Activated CD8-positive, alpha-beta memory T cell treated with anti-CD3 and anti-CD28 coated beads, Interleukin-2, amount 50 U/mL, for 24 hours (primary cell): ENCODE data around the gene GINS2.

ENCODE experiments used
- DNase-seq: peaks from one replicate; pipeline ENCODE4 v3.0.0-alpha.2; 2020; ENCODE audit errors: extremely low read depth

The GINS2 gene

GRCh38 chr16:85688586-85689284, at the start of gene GINS2:
GINS2 (minus strand) TSS chr16:85688954; CDS start chr16:85688898, 56 bp downstream.
- peak; percentile 69 for DNase-seq

- DNase-seq = no peak
Observed at GRCh38 chr16:85736921-85737320, 48.2 kb upstream of the GINS2 start.

GRCh38 chr16:85735946-85736345, 47.2 kb upstream of the GINS2 start:
- DNase-seq = no peak

- DNase-seq = no peak
Observed at GRCh38 chr16:85735225-85735635, 46.5 kb upstream of the GINS2 start.

- DNase-seq = no peak
Observed at GRCh38 chr16:85734311-85735017, 45.7 kb upstream of the GINS2 start.

GRCh38 chr16:85733839-85734170, 45.1 kb upstream of the GINS2 start:
- no peak for DNase-seq

DNA sequence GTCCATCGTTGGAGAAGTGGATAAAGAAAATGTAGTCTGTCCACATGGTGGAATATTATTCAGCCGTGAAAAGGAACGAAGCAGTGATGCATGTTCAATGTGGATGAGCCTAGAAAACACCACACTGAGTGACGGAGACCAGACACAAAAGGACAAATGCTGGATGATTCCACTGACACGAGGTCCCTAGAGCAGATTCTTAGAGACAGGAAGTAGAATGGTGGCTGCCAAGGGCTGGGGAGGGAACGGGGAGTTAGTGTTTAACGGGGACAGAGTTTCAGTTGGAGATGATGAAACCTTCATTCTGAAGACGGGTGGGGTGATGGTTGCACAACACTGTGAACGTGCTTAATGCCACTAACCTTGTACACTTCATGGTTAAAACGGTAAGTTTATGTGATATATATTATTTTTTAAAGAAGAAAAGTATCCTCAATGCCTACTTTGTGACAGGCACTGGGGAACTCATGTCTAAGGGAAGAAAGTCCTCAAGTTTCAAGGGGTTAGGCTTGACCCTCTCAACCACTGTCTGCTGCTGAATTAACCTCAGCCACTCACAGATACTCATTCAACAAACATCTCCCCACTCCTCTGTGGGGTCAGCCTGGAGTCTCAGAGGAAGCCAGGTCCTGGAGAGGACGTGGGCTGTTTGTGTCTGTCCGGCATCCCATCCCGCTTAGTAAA, 44.5 kb upstream of the GINS2 start:
- no peak for DNase-seq

GRCh38 chr16:85731179-85731578, 42.4 kb upstream of the GINS2 start:
- no peak for DNase-seq

DNA sequence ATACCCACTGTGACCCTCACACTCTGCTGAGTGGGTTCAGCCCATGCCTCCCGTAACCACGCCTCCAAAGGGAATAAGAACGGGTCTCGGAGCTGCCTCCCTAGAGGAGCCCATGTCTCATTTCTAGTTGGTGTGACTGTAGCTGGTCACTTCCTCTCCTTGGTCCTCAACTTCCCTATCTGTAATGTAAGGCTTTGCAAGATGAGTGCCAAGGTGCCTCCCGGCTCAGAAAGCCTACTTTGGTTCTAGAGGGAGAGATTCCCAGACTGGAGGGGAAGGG, 41.4 kb upstream of the GINS2 start:
- no peak for DNase-seq

- DNase-seq = no peak
Observed at GRCh38 chr16:85729452-85730185, 40.9 kb upstream of the GINS2 start.

GRCh38 chr16:85728879-85729278, 40.1 kb upstream of the GINS2 start:
- no peak for DNase-seq

DNA sequence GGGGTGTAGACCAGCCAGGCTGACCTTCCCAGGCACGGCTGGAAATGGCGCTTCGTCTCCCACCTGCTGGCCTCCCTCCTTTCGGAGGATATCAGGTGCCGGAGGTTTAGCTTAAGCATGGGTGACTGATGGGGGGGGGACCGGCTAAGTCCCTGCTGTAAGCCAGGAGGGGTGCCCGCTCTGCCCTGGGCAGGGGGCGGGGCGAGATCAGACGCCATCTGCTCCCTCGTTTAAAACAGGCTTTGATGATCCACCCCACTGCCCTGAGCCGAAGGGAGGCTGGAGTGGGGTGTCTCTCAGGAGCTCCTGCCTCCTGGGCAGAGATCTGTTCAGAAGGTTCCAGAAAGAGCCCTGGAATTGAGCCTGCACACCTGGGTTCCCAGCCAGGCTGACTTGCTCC, 36.2 kb upstream of the GINS2 start:
- no peak for DNase-seq

- no peak for DNase-seq
Observed at GRCh38 chr16:85724126-85724879, 35.5 kb upstream of the GINS2 start.

DNA sequence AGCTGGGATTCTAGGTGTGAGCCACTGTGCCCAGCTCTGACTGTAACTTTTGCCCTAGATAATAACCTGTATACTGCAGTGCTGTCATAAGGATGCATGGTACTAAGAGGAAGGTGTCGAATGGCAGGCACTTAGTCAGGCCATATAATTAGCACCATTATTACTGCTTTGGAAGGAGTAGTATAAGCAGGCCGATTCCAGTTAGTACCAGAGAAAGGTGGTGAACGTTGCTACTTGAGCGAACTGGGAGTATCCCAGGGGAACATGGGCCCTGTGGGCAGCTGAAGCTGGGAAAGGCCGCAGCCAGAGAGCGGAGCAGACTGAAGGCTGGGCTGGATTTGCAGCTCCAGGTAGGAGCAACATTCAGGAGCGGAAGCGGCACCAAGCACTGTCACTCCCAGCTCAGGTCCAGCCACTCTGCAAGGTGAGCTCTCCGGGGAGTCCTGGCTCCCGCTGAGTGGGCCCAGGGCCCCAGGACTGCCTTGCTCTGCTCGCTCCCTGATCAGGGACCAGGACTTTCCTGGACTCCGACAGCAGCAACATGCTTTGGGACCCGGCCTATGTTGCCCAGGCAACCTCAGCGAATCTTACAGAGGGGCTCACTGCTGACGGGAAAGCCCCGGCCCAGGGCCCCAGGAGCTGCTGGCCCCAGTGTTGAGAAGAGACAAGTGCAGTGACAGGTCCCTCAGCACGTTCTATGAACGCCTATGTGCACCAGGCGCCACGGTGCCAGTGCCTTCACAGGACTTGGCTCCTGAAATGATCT, 33.6 kb upstream of the GINS2 start:
- DNase-seq = no peak

DNA sequence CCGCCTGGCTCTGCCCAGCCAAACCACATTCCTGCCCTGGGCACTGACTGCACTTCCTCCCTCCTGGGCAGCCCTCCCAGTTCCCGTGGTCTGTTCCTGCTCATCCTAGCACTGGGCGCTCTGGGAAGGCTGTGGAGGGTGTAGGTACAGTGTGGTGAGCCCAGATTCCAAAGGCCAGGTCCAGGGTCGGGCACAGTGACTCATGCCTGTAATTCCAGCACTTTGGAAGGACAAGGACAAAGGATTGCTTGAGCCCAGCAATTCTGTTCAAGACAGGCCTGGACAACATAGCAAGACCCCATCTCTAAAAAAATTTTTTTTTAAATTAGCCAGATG, 31.5 kb upstream of the GINS2 start:
- DNase-seq = no peak

GRCh38 chr16:85719605-85720301, 31.0 kb upstream of the GINS2 start:
- no peak for DNase-seq

- no peak for DNase-seq
Observed at GRCh38 chr16:85718682-85719081, 29.9 kb upstream of the GINS2 start.

DNA sequence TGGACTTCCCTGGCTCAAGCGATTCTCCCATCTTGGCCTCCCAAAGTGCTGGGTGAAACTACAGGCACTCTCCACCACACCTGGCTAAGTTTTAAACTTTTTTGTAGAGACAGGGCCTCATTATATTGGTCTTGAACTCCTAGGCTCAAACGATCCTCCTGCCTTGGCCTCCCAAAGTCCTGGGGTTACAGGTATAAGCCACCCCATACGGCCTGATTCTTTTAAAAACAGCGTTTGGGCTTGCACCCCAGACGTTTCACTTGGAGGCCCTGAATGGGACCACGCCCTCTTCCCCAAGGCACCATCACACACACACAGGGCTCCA, 29.4 kb upstream of the GINS2 start:
- no peak for DNase-seq

GRCh38 chr16:85717393-85718152, 28.8 kb upstream of the GINS2 start:
- DNase-seq = peak; percentile 20

DNA sequence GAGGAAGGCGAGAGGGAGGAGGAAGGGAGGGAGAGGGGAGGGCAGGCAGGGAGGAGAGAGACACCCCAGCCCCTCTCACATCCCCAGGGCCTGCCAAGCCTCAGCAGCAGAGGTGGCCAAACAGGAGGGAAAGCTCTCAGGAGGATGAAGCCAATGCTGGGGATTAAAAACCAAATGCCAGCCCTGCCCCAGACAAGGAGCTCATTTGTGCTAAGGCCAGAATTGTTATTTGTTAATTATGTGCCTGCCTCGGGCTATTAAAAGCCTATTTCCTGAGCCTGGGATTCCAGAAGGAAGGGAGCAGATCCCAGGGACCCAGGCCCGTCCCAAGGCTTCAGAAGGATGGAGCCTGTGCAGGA, 27.9 kb upstream of the GINS2 start:
- DNase-seq = no peak
